Right atrium auricular region (tissue), 2 donors: Measurements from ENCODE around the gene TRIM2. TPM values are rescaled to one million over a fixed set of nuclear protein-coding genes. Genes with fewer than 3 reads are reported as not detected.

ENCODE experiments used
- DNase-seq: peaks from one replicate; pipeline ENCODE4 v3.0.0-alpha.2; 2019; ENCODE audit warnings: low spot score
- H3K27ac ChIP-seq, 2 donors: fragments of 200-600 bp; sonication (generic); 1 replicate in 1 of 2; 2 replicates in 1 of 2; pipeline ENCODE4 v1.5.1; 2016 to 2019
- H3K27me3 ChIP-seq, 2 donors: fragments of 200-600 bp; sonication (generic); one replicate each; pipeline versions ENCODE4 v1.5.1 to v1.6.0; 2017 to 2019
- H3K36me3 ChIP-seq: fragments of 200-600 bp; sonication (generic); one replicate; pipeline ENCODE4 v1.5.1; 2016
- H3K4me1 ChIP-seq, 2 donors: fragments of 200-600 bp; sonication (generic); one replicate each; pipeline versions ENCODE4 v1.5.1 to v1.6.0; 2017 to 2019
- H3K4me3 ChIP-seq, 2 donors: fragments of 200-600 bp; sonication (generic); 1 replicate in 1 of 2; 2 replicates in 1 of 2; pipeline ENCODE4 v1.5.1; 2017 to 2019; ENCODE audit warnings: mild to moderate bottlenecking in 1 of 2, moderate library complexity in 1 of 2
- H3K9me3 ChIP-seq, 2 donors: fragments of 200-600 bp; sonication (generic); one replicate each; pipeline ENCODE4 v1.5.1; 2019
- CTCF ChIP-seq, 2 donors: fragments of 200-600 bp; sonication (generic); IDR thresholded peaks; one replicate each; pipeline ENCODE4 v1.5.1; 2019; ENCODE audit warnings: antibody characterized with exemption in 2 of 2
- total RNA-seq, 2 donors: library from RNA; depleted of rRNA; stranded (reverse); fragments of >200 nt; gene quantifications; one replicate each; pipeline ENCODE4 v1.1.0, GENCODE V29; 2016

Gene TRIM2
- total RNA-seq, 2 donors from 2014 or later = 17.7 to 29.9 TPM

- Histone ChIP-seq H3K27ac (no peak overlapping the region), H3K4me1 (peaks cover 0 to 15% of the 10 kb centered on the region in 2 donors), H3K4me3 (no peak overlapping the region), H3K36me3 (no peaks in the 10 kb centered on the region), H3K9me3 (no peaks in the 10 kb centered on the region), H3K27me3 (no peaks in the 10 kb centered on the region)
- no peak for DNase-seq
- no peak for TF ChIP-seq CTCF (IDR thresholded peaks at IDR 0.05)
Observed at GRCh38 chr4:153268295-153268694, 64.1 kb downstream of the TRIM2 start.

- Histone ChIP-seq H3K4me1 (peaks cover 0 to 15% of the 10 kb centered on the region in 2 donors), H3K27me3 (no peaks in the 10 kb centered on the region), H3K27ac (no peak overlapping the region), H3K36me3 (no peaks in the 10 kb centered on the region), H3K4me3 (no peak overlapping the region), H3K9me3 (no peaks in the 10 kb centered on the region)
- no peak for TF ChIP-seq CTCF (IDR thresholded peaks at IDR 0.05)
- DNase-seq = no peak
Observed at GRCh38 chr4:153269218-153269990, 65.2 kb downstream of the TRIM2 start.

DNA sequence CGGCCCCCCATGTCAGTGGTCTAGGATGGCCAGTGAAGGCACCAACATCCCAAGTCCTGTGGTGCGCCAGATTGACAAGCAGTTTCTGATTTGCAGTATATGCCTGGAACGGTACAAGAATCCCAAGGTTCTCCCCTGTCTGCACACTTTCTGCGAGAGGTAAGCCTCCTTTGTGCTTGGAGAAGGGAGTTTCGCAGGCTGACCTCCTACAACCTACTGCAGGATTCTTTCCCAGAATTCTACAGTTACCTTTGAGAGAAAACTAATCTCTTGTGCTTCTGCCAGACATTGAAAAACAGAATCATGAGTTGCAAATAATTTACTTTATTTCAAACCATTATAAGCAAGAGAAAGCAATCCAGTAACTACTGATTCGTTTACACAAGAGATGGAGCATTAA is 66.1 kb downstream of the TRIM2 start:
- Histone ChIP-seq H3K9me3 (no peaks in the 10 kb centered on the region), H3K4me1 (peaks cover 0 to 15% of the 10 kb centered on the region in 2 donors), H3K27me3 (no peaks in the 10 kb centered on the region), H3K4me3 (no peak overlapping the region), H3K36me3 (no peaks in the 10 kb centered on the region), H3K27ac (no peak overlapping the region)
- no peak for TF ChIP-seq CTCF (IDR thresholded peaks at IDR 0.05)
- DNase-seq = no peak

DNA sequence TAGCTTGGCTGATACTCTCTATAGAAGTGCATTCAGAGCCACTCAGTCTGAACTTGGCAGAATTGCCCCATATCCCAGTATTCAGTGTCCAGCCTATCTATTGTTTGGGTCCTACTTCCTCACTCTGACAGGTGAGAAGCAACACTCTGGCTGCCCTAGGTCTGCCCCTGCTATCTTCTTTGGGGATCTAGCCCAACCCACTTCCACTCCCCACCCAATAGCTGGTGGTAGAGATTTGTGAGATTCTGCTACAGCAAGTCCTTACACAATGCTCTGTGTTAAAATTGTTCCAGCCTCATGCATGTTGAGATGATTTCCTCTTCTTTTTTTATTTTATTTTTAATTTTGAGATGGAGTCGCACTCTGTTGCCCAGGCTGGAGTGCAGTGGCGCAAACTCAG is 67.6 kb downstream of the TRIM2 start:
- H3K27ac ChIP-seq = no peak overlapping the region
- H3K27me3 ChIP-seq = no peaks in the 10 kb centered on the region
- H3K36me3 ChIP-seq = no peaks in the 10 kb centered on the region
- no peaks in the 10 kb centered on the region for H3K9me3 ChIP-seq
- DNase-seq = no peak
- no peak for TF ChIP-seq CTCF (IDR thresholded peaks at IDR 0.05)
- peaks cover 0 to 16% of the 10 kb centered on the region in 2 donors for H3K4me1 ChIP-seq
- no peak overlapping the region for H3K4me3 ChIP-seq

DNA sequence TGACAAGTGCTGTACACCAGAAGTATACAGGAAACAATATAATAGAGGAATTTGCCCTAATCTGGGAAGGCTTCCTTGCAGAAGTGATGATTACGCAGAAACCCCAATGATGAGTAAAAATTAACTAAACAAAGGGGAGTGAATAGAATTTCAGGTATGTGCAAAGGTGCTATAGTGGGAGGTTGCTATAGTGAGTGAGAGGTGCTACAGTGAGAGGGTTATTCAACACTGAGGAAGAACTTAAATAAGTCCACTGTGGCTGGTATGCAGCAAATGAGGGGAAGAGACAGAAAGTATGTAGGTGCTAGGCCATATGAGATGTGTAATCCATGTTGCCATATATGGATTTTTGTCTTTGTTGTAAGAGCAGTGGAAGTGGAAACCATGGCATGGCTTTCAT is 69.5 kb downstream of the TRIM2 start:
- no peak for TF ChIP-seq CTCF (IDR thresholded peaks at IDR 0.05)
- no peak for DNase-seq
- Histone ChIP-seq H3K36me3 (no peaks in the 10 kb centered on the region), H3K4me1 (peaks cover 0 to 6% of the 10 kb centered on the region in 2 donors), H3K27ac (no peak overlapping the region), H3K4me3 (no peak overlapping the region), H3K27me3 (no peaks in the 10 kb centered on the region), H3K9me3 (no peaks in the 10 kb centered on the region)

GRCh38 chr4:153274967-153275366 is 70.7 kb downstream of the TRIM2 start:
- no peak for DNase-seq
- no peak overlapping the region for H3K27ac ChIP-seq
- H3K27me3 ChIP-seq = no peaks in the 10 kb centered on the region
- no peak for TF ChIP-seq CTCF (IDR thresholded peaks at IDR 0.05)
- H3K4me1 ChIP-seq = peaks cover 0 to 6% of the 10 kb centered on the region in 2 donors
- no peaks in the 10 kb centered on the region for H3K9me3 ChIP-seq
- H3K36me3 ChIP-seq = no peaks in the 10 kb centered on the region
- H3K4me3 ChIP-seq = no peak overlapping the region
